Neutrophil (primary cell): ENCODE data around the gene PTBP1.
A peak's percentile ranks its signal among the peaks of the same experiment; 100 is the strongest.
"Not testable (repeated sequence)": the region's sequence is repeated elsewhere in the genome, so short reads cannot be mapped to it uniquely, and the experiment has no call there.

Experiments
- H3K27ac ChIP-seq: fragments of 200-600 bp; sonication (generic); 2 replicates; pipeline ENCODE4 v1.5.1; 2016; ENCODE audit warnings: mild to moderate bottlenecking, moderate library complexity
- H3K27me3 ChIP-seq: fragments of 200-600 bp; sonication (generic); 2 replicates; pipeline ENCODE4 v1.6.0; 2016; ENCODE audit warnings: mild to moderate bottlenecking
- H3K36me3 ChIP-seq: fragments of 200-600 bp; sonication (generic); 2 replicates; pipeline ENCODE4 v1.5.1; 2017
- H3K4me1 ChIP-seq, 2 experiments: fragments of 200-600 bp in 1 of 2; sonication (generic) in 1 of 2; 1 replicate in 1 of 2; 2 replicates in 1 of 2; pipeline versions ENCODE4 v1.5.1 to v1.6.1; 2013 to 2016; ENCODE audit warnings: low read depth in 1 of 2, low read length in 1 of 2, mild to moderate bottlenecking in 1 of 2, moderate library complexity in 1 of 2; ENCODE audit not compliant: control insufficient read depth in 1 of 2, insufficient read depth in 1 of 2
- H3K4me3 ChIP-seq, 2 experiments: fragments of 200-600 bp in 1 of 2; sonication (generic) in 1 of 2; 1 replicate in 1 of 2; 2 replicates in 1 of 2; pipeline ENCODE4 v1.5.1; 2013 to 2016; ENCODE audit warnings: low read depth in 1 of 2, low read length in 1 of 2, mild to moderate bottlenecking in 1 of 2, moderate library complexity in 1 of 2
- H3K9me3 ChIP-seq: fragments of 200-600 bp; sonication (generic); 2 replicates; pipeline ENCODE4 v1.5.1; 2016
- TF ChIP-seq, protein P1 (sequence below): fragments of 200-600 bp; sonication (generic); IDR thresholded peaks from 2 replicates; pipeline ENCODE4 v1.5.1; 2016; ENCODE audit warnings: antibody characterized with exemption

Gene PTBP1

DNA sequence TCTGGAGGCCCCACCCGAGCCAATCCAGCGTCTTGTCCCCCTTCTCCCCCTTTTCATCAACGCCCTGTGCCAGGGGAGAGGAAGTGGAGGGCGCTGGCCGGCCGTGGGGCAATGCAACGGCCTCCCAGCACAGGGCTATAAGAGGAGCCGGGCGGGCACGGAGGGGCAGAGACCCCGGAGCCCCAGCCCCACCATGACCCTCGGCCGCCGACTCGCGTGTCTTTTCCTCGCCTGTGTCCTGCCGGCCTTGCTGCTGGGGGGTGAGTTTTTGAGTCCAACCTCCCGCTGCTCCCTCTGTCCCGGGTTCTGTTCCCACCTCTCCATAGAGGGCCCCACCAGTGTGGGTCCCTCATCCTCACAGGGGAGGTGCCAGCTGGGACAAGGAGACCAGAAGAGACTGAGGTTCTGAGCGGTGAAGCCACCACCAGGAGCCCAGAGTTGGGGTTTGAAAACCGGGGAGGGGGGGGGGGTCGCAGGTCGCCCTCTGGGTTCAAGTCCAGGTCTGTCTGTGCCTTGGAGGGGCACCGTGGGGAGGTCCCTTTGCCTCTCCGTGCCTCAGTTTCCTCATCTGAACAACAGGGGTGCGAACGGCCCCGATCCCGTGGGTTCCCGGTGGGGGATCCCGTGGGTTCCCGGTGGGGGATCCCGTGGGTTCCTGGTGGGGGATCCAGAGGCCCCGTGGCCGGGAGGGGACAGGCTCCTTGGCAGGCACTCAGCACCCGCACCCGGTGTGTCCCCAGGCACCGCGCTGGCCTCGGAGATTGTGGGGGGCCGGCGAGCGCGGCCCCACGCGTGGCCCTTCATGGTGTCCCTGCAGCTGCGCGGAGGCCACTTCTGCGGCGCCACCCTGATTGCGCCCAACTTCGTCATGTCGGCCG, 55.1 kb downstream of the PTBP1 start, which contains the start of gene ELANE:
Gene ELANE (plus strand): TSS at position 168 of the 878 bp plus-strand sequence. CDS start 26 bp downstream, at position 194.
- H3K27ac ChIP-seq: peak within 1 kb of the TSS; percentile 16
- no peaks in the 10 kb centered on the region for H3K36me3 ChIP-seq
- no peaks in the 10 kb centered on the region for H3K9me3 ChIP-seq
- peaks cover 62% of the 10 kb centered on the region for H3K27me3 ChIP-seq
- H3K4me3 ChIP-seq: peak within 1 kb of the TSS; percentile 29 to 54
- H3K4me1 ChIP-seq: peaks cover 47 to 48% of the 10 kb centered on the region in 2 experiments
- TF ChIP-seq, protein P1, sequence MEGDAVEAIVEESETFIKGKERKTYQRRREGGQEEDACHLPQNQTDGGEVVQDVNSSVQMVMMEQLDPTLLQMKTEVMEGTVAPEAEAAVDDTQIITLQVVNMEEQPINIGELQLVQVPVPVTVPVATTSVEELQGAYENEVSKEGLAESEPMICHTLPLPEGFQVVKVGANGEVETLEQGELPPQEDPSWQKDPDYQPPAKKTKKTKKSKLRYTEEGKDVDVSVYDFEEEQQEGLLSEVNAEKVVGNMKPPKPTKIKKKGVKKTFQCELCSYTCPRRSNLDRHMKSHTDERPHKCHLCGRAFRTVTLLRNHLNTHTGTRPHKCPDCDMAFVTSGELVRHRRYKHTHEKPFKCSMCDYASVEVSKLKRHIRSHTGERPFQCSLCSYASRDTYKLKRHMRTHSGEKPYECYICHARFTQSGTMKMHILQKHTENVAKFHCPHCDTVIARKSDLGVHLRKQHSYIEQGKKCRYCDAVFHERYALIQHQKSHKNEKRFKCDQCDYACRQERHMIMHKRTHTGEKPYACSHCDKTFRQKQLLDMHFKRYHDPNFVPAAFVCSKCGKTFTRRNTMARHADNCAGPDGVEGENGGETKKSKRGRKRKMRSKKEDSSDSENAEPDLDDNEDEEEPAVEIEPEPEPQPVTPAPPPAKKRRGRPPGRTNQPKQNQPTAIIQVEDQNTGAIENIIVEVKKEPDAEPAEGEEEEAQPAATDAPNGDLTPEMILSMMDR: no peak

- TF ChIP-seq, protein P1: no peak
- Histone ChIP-seq H3K4me3 (peak overlapping the region in 1 of 2 experiments; percentile 54), H3K27me3 (peaks cover 54% of the 10 kb centered on the region)
These were observed 55.8 kb downstream of the PTBP1 start for GRCh38 chr19:853014-853585.

DNA sequence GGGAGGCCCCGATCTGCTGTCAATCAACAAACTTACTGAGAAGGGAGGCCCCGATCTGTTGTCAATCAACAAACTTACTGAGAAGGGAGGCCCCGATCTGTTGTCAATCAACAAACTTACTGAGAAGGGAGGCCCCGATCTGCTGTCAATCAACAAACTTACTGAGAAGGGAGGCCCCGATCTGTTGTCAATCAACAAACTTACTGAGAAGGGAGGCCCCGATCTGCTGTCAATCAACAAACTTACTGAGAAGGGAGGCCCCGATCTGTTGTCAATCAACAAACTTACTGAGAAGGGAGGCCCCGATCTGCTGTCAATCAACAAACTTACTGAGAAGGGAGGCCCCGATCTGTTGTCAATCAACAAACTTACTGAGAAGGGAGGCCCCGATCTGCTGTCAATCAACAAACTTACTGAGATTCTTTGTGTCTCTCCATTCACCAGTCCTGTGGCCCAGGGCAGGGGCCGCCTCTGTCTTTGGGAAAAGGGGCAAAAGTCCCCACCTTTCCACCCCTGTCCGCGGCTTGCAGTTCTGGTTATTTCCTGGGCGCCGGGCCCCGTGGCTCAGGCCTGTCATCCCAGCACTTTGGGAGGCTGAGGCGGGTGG, 56.5 kb downstream of the PTBP1 start:
- not testable (repeated sequence) for H3K9me3 ChIP-seq, H3K4me3 ChIP-seq, H3K27ac ChIP-seq, H3K36me3 ChIP-seq
- Histone ChIP-seq H3K4me1 (peaks cover 36 to 49% of the 10 kb centered on the region in 2 experiments), H3K27me3 (peaks cover 48% of the 10 kb centered on the region)

More at GRCh38 chr19:853014-853585, 55.8 kb downstream of the PTBP1 start:
- H3K27ac ChIP-seq: no peak overlapping the region
- H3K4me1 ChIP-seq: peaks cover 41 to 46% of the 10 kb centered on the region in 2 experiments
- H3K9me3 ChIP-seq: no peaks in the 10 kb centered on the region
- H3K36me3 ChIP-seq: no peaks in the 10 kb centered on the region

DNA sequence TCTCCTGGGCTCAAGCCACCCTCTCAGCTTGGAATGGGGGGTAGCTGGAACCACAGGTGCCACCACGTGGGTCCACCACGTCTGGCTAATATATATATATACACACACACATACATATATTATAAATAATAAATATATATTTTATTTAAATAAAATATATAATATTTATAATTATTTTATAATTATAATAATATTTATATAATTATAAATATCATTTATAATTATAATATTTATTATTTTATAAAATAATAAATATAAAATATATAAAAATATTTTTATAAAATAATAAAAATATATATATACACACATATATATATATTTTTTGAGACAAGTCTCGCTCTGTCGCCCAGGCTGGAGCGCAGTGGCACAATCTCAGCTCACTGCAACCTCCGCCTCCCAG, 57.3 kb downstream of the PTBP1 start:
- Histone ChIP-seq H3K4me3 (no peak overlapping the region), H3K36me3 (no peaks in the 10 kb centered on the region), H3K27me3 (peaks cover 46% of the 10 kb centered on the region), H3K9me3 (no peaks in the 10 kb centered on the region), H3K27ac (no peak overlapping the region), H3K4me1 (peaks cover 43 to 57% of the 10 kb centered on the region in 2 experiments)
- TF ChIP-seq, protein P1: no peak

DNA sequence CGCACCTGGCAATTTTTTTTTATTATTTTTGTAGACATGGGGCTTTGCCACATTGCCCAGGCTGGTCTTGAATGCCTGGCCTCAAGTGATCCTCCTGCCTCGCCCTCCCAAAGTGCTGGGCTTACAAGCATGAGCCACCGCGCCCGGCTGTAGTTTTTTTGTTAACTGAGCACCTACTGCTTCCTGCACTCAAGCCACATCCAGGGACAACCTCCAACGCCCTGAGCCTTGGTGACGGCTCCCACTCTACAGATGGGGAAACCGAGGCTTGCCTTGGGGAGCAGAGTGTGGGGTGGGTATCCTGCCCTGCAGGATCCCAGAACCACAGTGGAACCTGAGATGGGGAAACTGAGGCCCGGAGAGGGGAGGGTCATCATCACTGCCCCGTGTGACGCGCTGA, 57.9 kb downstream of the PTBP1 start:
- peaks cover 52% of the 10 kb centered on the region for H3K27me3 ChIP-seq
- no peaks in the 10 kb centered on the region for H3K36me3 ChIP-seq
- no peak overlapping the region for H3K27ac ChIP-seq
- H3K9me3 ChIP-seq: no peaks in the 10 kb centered on the region
- H3K4me3 ChIP-seq: no peak overlapping the region
- H3K4me1 ChIP-seq: peaks cover 49 to 63% of the 10 kb centered on the region in 2 experiments
- TF ChIP-seq, protein P1: no peak
